Activated CD4-positive, alpha-beta memory T cell treated with anti-CD3 and anti-CD28 coated beads for 36 hours (primary cell): ENCODE results near the gene CIAO2A. TPM values are rescaled to one million over a fixed set of nuclear protein-coding genes. Genes with fewer than 3 reads are reported as not detected.
"Not testable (repeated sequence)": the region's sequence is repeated elsewhere in the genome, so short reads cannot be mapped to it uniquely, and the experiment has no call there.

Experiments
- CTCF ChIA-PET: fragments of 350-600 bp; sonication (Branson Sonifier 250); formaldehyde crosslinking; loops from one replicate; lab custom pipeline; 2021; ENCODE audit warnings: antibody characterized with exemption, inconsistent platforms; lab: Charles Lee
- POLR2A ChIA-PET: fragments of 350-600 bp; sonication (Branson Sonifier 250); formaldehyde crosslinking; loops from one replicate; lab custom pipeline; 2021; ENCODE audit warnings: antibody characterized with exemption; lab: Charles Lee
- DNase-seq: peaks from one replicate; pipeline ENCODE4 v3.0.0-alpha.2; 2020
- H3K27ac Mint-ChIP-seq: one replicate; pipeline ENCODE4 v1.8.0; 2021; ENCODE audit warnings: mixed read lengths
- H3K27me3 Mint-ChIP-seq: one replicate; pipeline ENCODE4 v1.8.0; 2021; ENCODE audit warnings: mixed read lengths
- H3K36me3 Mint-ChIP-seq: one replicate; pipeline ENCODE4 v1.8.0; 2021; ENCODE audit warnings: mixed read lengths
- H3K4me1 Mint-ChIP-seq: one replicate; pipeline ENCODE4 v1.8.0; 2021; ENCODE audit warnings: low read depth, mixed read lengths
- H3K4me3 Mint-ChIP-seq: one replicate; pipeline ENCODE4 v1.8.0; 2021; ENCODE audit warnings: mild to moderate bottlenecking, mixed read lengths
- H3K9me3 Mint-ChIP-seq: one replicate; pipeline ENCODE4 v1.8.0; 2021; ENCODE audit warnings: mixed read lengths
- intact Hi-C: fragments of 100-400 bp; cut with micrococcal nuclease; formaldehyde crosslinking; loops from one replicate; pipeline ENCODE4 v1.15.1; 2023
- total RNA-seq, 2 experiments: library from RNA; stranded (reverse); gene quantifications; one replicate each; pipeline ENCODE4 v1.2.3, GENCODE V29; 2021

The CIAO2A gene
- total RNA-seq, 2 experiments from 2014 or later, result 95.4 to 97.4 TPM

GRCh38 chr15:64110950-64111678 is 17.5 kb upstream of the CIAO2A start:
- CTCF ChIA-PET, result interaction anchor here (1.3 kb wide), 1 partner anchor 42 kb away, joined by 4 read pairs; no protein-coding TSS in a partner anchor
- Mint-ChIP-seq H3K4me3 (no peak overlapping the region), H3K27ac (peak overlapping the region; percentile 20), H3K9me3 (no peaks in the 10 kb centered on the region), H3K36me3 (peaks cover 22% of the 10 kb centered on the region), H3K4me1 (peaks cover 43% of the 10 kb centered on the region), H3K27me3 (no peaks in the 10 kb centered on the region)
- intact Hi-C loops, result loop anchor here (2.0 to 5.0 kb wide), 2 partner anchors 18 to 41 kb away; partner anchors contain the start of genes CIAO2A and SNX22
- DNase-seq, result no peak
- POLR2A ChIA-PET, result interaction anchor here (0.5 to 2.1 kb wide), 5 partner anchors 16 to 302 kb away, joined by 3 to 7 read pairs (median 3); partner anchors contain the start of genes CIAO2A, PPIB and SNX1

GRCh38 chr15:64110108-64110701 is 16.6 kb upstream of the CIAO2A start:
- not testable (repeated sequence) for DNase-seq, H3K27ac Mint-ChIP-seq, H3K27me3 Mint-ChIP-seq, H3K4me3 Mint-ChIP-seq, H3K9me3 Mint-ChIP-seq
- ChIA-PET POLR2A (interaction anchor here (1.7 kb wide), 1 partner anchor 17 kb away, joined by 7 read pairs; the partner anchor contains the start of gene CIAO2A), CTCF (interaction anchor here (1.3 kb wide), 1 partner anchor 43 kb away, joined by 4 read pairs; no protein-coding TSS in a partner anchor)
- intact Hi-C loops, result loop anchor here (2.0 to 5.0 kb wide), 2 partner anchors 17 to 42 kb away; partner anchors contain the start of genes CIAO2A and SNX22
- Mint-ChIP-seq H3K36me3 (peaks cover 22% of the 10 kb centered on the region), H3K4me1 (peaks cover 47% of the 10 kb centered on the region)

GRCh38 chr15:64107337-64107736 is 13.7 kb upstream of the CIAO2A start:
- Mint-ChIP-seq H3K4me1 (peaks cover 54% of the 10 kb centered on the region), H3K4me3 (no peak overlapping the region), H3K27ac (no peak overlapping the region), H3K9me3 (no peaks in the 10 kb centered on the region), H3K27me3 (no peaks in the 10 kb centered on the region), H3K36me3 (peaks cover 5% of the 10 kb centered on the region)
- CTCF ChIA-PET, result no interaction called here
- intact Hi-C loops, result no loop called here
- DNase-seq, result no peak
- POLR2A ChIA-PET, result no interaction called here

DNA sequence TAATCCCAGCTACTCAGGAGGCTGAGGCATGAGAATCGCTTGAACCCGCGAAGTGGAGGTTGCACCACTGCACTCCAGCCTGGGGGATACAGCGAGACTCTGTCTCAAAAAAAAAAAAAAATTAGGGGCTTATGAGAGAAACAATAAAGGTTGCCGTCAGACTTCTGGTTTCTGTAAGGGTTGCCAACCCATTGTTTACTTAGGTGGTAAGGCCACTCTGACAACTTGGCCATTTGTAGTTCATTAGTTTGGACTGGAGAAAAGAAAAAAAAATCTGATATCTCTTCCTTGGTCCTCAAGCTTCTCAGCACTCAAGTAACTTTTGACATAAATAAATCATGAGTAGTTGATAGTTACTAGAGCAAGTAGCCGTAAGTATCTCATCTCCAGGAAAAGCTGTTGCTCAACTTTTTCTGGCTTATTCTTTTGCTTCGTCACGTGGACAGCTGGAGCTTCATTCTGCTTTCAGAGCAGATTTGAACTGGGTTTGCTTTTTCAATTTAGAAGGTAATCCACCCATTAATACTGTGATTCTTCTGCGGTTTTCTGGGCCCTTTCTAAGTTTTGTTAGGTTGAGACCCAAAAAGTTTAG is 11.6 kb upstream of the CIAO2A start:
- no peak overlapping the region for H3K4me3 Mint-ChIP-seq
- intact Hi-C loops, result no loop called here
- H3K4me1 Mint-ChIP-seq, result peaks cover 39% of the 10 kb centered on the region
- DNase-seq, result no peak
- H3K27me3 Mint-ChIP-seq, result no peaks in the 10 kb centered on the region
- no peaks in the 10 kb centered on the region for H3K9me3 Mint-ChIP-seq
- no peak overlapping the region for H3K27ac Mint-ChIP-seq
- CTCF ChIA-PET, result interaction anchor here (1.1 to 1.6 kb wide), 2 partner anchors 9 to 353 kb away, joined by 3 read pairs; partner anchors contain the start of gene SNX1
- peaks cover 5% of the 10 kb centered on the region for H3K36me3 Mint-ChIP-seq
- POLR2A ChIA-PET, result no interaction called here

DNA sequence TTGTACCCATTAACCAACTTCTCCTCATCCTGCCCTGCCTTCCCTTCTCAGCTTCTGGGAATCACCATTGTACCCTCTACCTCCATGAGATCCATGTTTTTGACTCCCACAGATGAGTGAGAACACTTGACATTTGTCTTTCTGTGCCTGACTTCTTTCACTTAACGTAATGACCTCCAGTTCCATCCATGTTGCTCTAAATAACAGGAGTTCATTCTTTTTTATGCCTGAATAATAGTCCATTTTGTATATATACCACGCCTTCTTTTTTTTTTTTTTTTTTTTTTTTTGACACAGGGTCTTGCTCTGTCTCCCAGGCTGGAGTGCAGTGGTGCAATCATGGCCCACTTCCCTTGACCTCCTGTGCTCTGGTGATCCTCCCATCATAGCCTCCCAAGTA is 8.9 kb upstream of the CIAO2A start:
- intact Hi-C loops, result no loop called here
- Mint-ChIP-seq H3K4me3 (no peak overlapping the region), H3K9me3 (no peaks in the 10 kb centered on the region), H3K4me1 (peaks cover 48% of the 10 kb centered on the region), H3K27me3 (no peaks in the 10 kb centered on the region), H3K36me3 (peaks cover 5% of the 10 kb centered on the region), H3K27ac (no peak overlapping the region)
- ChIA-PET POLR2A (no interaction called here), CTCF (no interaction called here)
- no peak for DNase-seq

DNA sequence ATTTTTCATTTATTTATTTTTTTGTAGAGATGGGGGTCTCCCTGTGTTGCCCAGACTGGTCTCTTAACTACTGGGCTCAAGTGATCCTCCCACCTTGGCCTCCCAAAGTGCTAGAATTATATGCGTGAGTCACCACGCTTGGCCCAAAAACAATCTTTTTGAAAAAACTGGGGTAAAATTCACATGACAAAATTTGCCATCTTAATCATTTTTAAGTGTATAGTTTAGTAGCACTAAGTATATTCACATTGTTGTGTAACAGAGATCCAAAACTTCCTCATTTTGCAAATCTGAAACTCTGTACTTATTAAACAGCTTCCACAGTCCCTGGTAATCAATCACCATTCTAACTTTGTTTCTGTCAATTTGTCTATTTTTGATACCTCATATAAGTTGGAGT is 7.3 kb upstream of the CIAO2A start:
- ChIA-PET CTCF (interaction anchor here (0.7 kb wide), 1 partner anchor 12 kb away, joined by 3 read pairs; no protein-coding TSS in a partner anchor), POLR2A (no interaction called here)
- intact Hi-C loops, result no loop called here
- no peak overlapping the region for H3K4me3 Mint-ChIP-seq
- H3K4me1 Mint-ChIP-seq, result peaks cover 55% of the 10 kb centered on the region
- no peak overlapping the region for H3K27ac Mint-ChIP-seq
- H3K27me3 Mint-ChIP-seq, result no peaks in the 10 kb centered on the region
- H3K9me3 Mint-ChIP-seq, result no peaks in the 10 kb centered on the region
- peaks cover 5% of the 10 kb centered on the region for H3K36me3 Mint-ChIP-seq
- no peak for DNase-seq

- POLR2A ChIA-PET, result no interaction called here
- intact Hi-C loops, result loop anchor here (5.0 to 10.0 kb wide), 6 partner anchors 145 to 915 kb away; partner anchors contain the start of genes PCLAF, RAB8B and TRIP4
These were observed 5.7 kb upstream of the CIAO2A start for GRCh38 chr15:64099379-64099778.

DNA sequence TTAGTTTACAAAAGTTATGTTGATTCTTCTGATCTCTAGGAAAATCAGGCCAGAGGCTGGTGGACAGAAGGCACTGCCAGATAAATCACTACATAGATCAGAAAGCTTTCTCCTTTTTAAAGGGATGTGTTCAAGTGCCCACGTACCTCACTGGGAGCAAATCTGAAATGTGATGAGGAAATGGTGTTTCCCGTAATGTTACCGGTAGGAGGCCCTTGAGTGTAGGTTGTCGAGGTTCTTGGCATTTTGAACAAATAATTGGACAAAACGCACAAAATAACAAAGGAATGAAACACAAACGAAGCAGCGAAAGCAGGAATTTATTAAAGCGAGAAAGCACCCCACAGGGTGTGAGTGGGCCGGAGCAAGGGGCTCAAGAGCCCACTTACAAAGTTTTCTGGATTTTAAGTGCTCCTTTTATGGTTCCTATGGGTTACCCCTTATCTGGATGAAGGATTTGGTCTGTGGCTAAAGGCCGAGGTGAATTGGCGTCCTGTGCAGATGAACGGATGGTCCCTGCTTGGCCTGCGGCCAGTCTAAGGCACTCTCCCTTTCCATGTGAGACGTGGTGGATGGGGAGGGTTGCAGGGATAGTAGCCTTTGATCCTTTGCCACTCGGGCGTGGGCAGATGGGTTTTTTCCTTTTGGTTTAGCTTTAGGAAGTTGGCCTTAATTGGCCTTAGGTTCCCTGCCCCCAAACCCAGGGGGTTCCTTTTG is 3.2 kb upstream of the CIAO2A start:
- Mint-ChIP-seq H3K27me3 (no peaks in the 10 kb centered on the region), H3K36me3 (peaks cover 8% of the 10 kb centered on the region), H3K4me1 (peaks cover 62% of the 10 kb centered on the region), H3K9me3 (no peaks in the 10 kb centered on the region), H3K4me3 (peak overlapping the region; percentile 99), H3K27ac (peak overlapping the region; percentile 97)
- peak; percentile 15 for DNase-seq
- POLR2A ChIA-PET, result interaction anchor here (0.5 kb wide), 1 partner anchor 68 kb away, joined by 3 read pairs; no protein-coding TSS in a partner anchor
- CTCF ChIA-PET, result interaction anchor here (0.5 to 1.4 kb wide), 7 partner anchors 9 to 1377 kb away, joined by 3 to 7 read pairs (median 3); no protein-coding TSS in a partner anchor
- intact Hi-C loops, result loop anchor here (5.0 to 10.0 kb wide), 6 partner anchors 148 to 912 kb away; partner anchors contain the start of genes PCLAF, RAB8B and TRIP4

More at GRCh38 chr15:64099379-64099778, 5.7 kb upstream of the CIAO2A start:
- DNase-seq, result no peak
- CTCF ChIA-PET, result interaction anchor here (1.2 kb wide), 1 partner anchor 54 kb away, joined by 5 read pairs; no protein-coding TSS in a partner anchor
- Mint-ChIP-seq H3K4me3 (no peak overlapping the region), H3K9me3 (no peaks in the 10 kb centered on the region), H3K27ac (no peak overlapping the region), H3K4me1 (peaks cover 61% of the 10 kb centered on the region), H3K36me3 (peaks cover 7% of the 10 kb centered on the region), H3K27me3 (no peaks in the 10 kb centered on the region)

- peak within 1 kb of the TSS; percentile 99 for H3K4me3 Mint-ChIP-seq
These were observed 2.4 kb upstream of the CIAO2A start, which contains the start of gene SNX1 for GRCh38 chr15:64095795-64096667. SNX1 (plus strand) TSS chr15:64095982; CDS start chr15:64096014, 32 bp downstream.

GRCh38 chr15:64095431-64095794 is 1.8 kb upstream of the CIAO2A start:
- H3K27ac Mint-ChIP-seq, result peak overlapping the region; percentile 97
- ChIA-PET POLR2A (interaction anchor here (1.3 kb wide), 1 partner anchor 16 kb away, joined by 3 read pairs; no protein-coding TSS in a partner anchor), CTCF (interaction anchor here (1.4 kb wide), 1 partner anchor 10 kb away, joined by 3 read pairs; no protein-coding TSS in a partner anchor)
- peak overlapping the region; percentile 99 for H3K4me3 Mint-ChIP-seq
- intact Hi-C loops, result loop anchor here (1.0 to 10.0 kb wide), 9 partner anchors 68 to 911 kb away; partner anchors contain the start of genes PCLAF, PPIB, RAB8B and TRIP4
- no peak for DNase-seq
- H3K9me3 Mint-ChIP-seq, result no peaks in the 10 kb centered on the region
- H3K27me3 Mint-ChIP-seq, result no peaks in the 10 kb centered on the region
- H3K4me1 Mint-ChIP-seq, result peaks cover 62% of the 10 kb centered on the region
- H3K36me3 Mint-ChIP-seq, result peaks cover 6% of the 10 kb centered on the region

More at GRCh38 chr15:64095795-64096667, 2.4 kb upstream of the CIAO2A start, which contains the start of gene SNX1:
- H3K27ac Mint-ChIP-seq, result peak within 1 kb of the TSS; percentile 97
- ChIA-PET CTCF (interaction anchor here (0.5 to 1.4 kb wide), 3 partner anchors 10 to 68 kb away, joined by 3 to 7 read pairs (median 3); no protein-coding TSS in a partner anchor), POLR2A (interaction anchor here (0.5 to 1.3 kb wide), 2 partner anchors 16 to 67 kb away, joined by 3 read pairs; no protein-coding TSS in a partner anchor)
- H3K36me3 Mint-ChIP-seq, result peaks cover 7% of the 10 kb centered on the region
- intact Hi-C loops, result loop anchor here (1.0 to 10.0 kb wide), 9 partner anchors 67 to 911 kb away; partner anchors contain the start of genes PCLAF, PPIB, RAB8B and TRIP4
- no peaks in the 10 kb centered on the region for H3K9me3 Mint-ChIP-seq
- peak; percentile 99 for DNase-seq
- peaks cover 60% of the 10 kb centered on the region for H3K4me1 Mint-ChIP-seq
- H3K27me3 Mint-ChIP-seq, result no peaks in the 10 kb centered on the region
